OCI-LY7 (cell line): ENCODE measurements around the gene AFDN. TPM values are rescaled to one million over a fixed set of nuclear protein-coding genes. Genes with fewer than 3 reads are reported as not detected.

Experiments
- BruUV-seq: library from RNA; stranded (reverse); fragments of 400-500 nt; replicated peaks from 2 replicates; lab custom pipeline; 2021; lab: Mats Ljungman, UMichigan
- CTCF ChIA-PET: fragments of 300-600 bp; sonication (Branson Sonifier 250); formaldehyde crosslinking; loops from one replicate; lab custom pipeline; 2022; ENCODE audit warnings: antibody characterized with exemption; ENCODE audit not compliant: unreplicated experiment; lab: Charles Lee
- POLR2A ChIA-PET: fragments of 300-600 bp; sonication (Branson Sonifier 250); formaldehyde crosslinking; loops from one replicate; lab custom pipeline; 2022; ENCODE audit warnings: antibody characterized with exemption; lab: Charles Lee
- DNase-seq: peaks from one replicate; pipeline ENCODE4 v3.0.0-alpha.2; 2015; ENCODE audit warnings: low spot score
- H2AFZ ChIP-seq: fragments of 200-600 bp; sonication (generic), shearing (Covaris generic); 2 replicates; pipeline ENCODE4 v1.6.1; 2014; ENCODE audit warnings: mild to moderate bottlenecking, antibody characterized with exemption, low read length, moderate library complexity
- H3K27ac ChIP-seq: fragments of 200-600 bp; sonication (generic); 2 replicates; pipeline ENCODE4 v1.5.1; 2014; ENCODE audit warnings: mixed run types, low read depth, mild to moderate bottlenecking, moderate library complexity, low read length, inconsistent platforms; ENCODE audit not compliant: poor library complexity, severe bottlenecking
- H3K36me3 ChIP-seq: fragments of 200-600 bp; sonication (generic); 2 replicates; pipeline ENCODE4 v1.6.1; 2014; ENCODE audit warnings: mild to moderate bottlenecking, antibody characterized with exemption, low read length, moderate library complexity, mixed read lengths; ENCODE audit not compliant: insufficient read depth
- H3K4me1 ChIP-seq: fragments of 200-600 bp; sonication (generic); 2 replicates; pipeline ENCODE4 v1.5.1; 2014; ENCODE audit warnings: mild to moderate bottlenecking, low read length; ENCODE audit not compliant: insufficient read depth, poor library complexity, severe bottlenecking
- H3K4me2 ChIP-seq: fragments of 200-600 bp; sonication (generic); 2 replicates; pipeline ENCODE4 v1.6.1; 2014; ENCODE audit warnings: mild to moderate bottlenecking, low read length
- H3K4me3 ChIP-seq: fragments of 200-600 bp; sonication (generic); 2 replicates; pipeline ENCODE4 v1.5.1; 2014; ENCODE audit warnings: mild to moderate bottlenecking, low read depth, low read length; ENCODE audit not compliant: poor library complexity, severe bottlenecking
- H3K79me2 ChIP-seq: fragments of 200-600 bp; sonication (generic); 2 replicates; pipeline ENCODE4 v1.6.1; 2016; ENCODE audit warnings: low read depth, mild to moderate bottlenecking, low read length, moderate library complexity, mixed read lengths; ENCODE audit not compliant: insufficient read depth
- H3K9me2 ChIP-seq: fragments of 200-600 bp; sonication (generic); 2 replicates; pipeline ENCODE4 v1.6.1; 2016; ENCODE audit warnings: mild to moderate bottlenecking, low read length, mixed read lengths; ENCODE audit not compliant: insufficient read depth
- H3K9me3 ChIP-seq: fragments of 200-600 bp; sonication (generic); 2 replicates; pipeline ENCODE4 v1.6.1; 2014; ENCODE audit warnings: mild to moderate bottlenecking, mixed run types, low read length, mixed read lengths
- H4K20me1 ChIP-seq: fragments of 200-600 bp; sonication (generic); 2 replicates; pipeline ENCODE4 v1.6.1; 2014; ENCODE audit warnings: mild to moderate bottlenecking, antibody characterized with exemption, low read length, moderate library complexity, mixed read lengths; ENCODE audit not compliant: insufficient read depth
- EZH2phosphoT487 ChIP-seq: fragments of 200-600 bp; sonication (generic); IDR thresholded peaks from 2 replicates; pipeline ENCODE4 v1.6.1; 2018; ENCODE audit warnings: low read depth, borderline replicate concordance, mild to moderate bottlenecking, mixed run types, antibody characterized with exemption, low read length, moderate library complexity, mixed read lengths
- intact Hi-C: fragments of 100-400 bp; cut with micrococcal nuclease; formaldehyde crosslinking; loops from one replicate; pipeline ENCODE4 v1.10.0; 2022; ENCODE audit not compliant: unreplicated experiment
- total RNA-seq, 2 experiments: library from RNA; depleted of rRNA in 1 of 2; stranded (reverse); fragments of >200 nt in 1 of 2; shearing (Covaris generic) in 1 of 2; gene quantifications; 2 replicates each; pipeline ENCODE4 v1.2.3, GENCODE V29; 2014 to 2022
- TF ChIP-seq, protein P1 (sequence below): fragments of 200-600 bp; sonication (generic); conservative IDR thresholded peaks from 2 replicates; pipeline ENCODE4 v1.5.1; 2014; ENCODE audit warnings: mild to moderate bottlenecking, antibody characterized with exemption, low read length, moderate library complexity, mixed read lengths

Gene AFDN
- total RNA-seq, 2 experiments from 2014 or later, result 43.6 to 71.6 TPM

DNA sequence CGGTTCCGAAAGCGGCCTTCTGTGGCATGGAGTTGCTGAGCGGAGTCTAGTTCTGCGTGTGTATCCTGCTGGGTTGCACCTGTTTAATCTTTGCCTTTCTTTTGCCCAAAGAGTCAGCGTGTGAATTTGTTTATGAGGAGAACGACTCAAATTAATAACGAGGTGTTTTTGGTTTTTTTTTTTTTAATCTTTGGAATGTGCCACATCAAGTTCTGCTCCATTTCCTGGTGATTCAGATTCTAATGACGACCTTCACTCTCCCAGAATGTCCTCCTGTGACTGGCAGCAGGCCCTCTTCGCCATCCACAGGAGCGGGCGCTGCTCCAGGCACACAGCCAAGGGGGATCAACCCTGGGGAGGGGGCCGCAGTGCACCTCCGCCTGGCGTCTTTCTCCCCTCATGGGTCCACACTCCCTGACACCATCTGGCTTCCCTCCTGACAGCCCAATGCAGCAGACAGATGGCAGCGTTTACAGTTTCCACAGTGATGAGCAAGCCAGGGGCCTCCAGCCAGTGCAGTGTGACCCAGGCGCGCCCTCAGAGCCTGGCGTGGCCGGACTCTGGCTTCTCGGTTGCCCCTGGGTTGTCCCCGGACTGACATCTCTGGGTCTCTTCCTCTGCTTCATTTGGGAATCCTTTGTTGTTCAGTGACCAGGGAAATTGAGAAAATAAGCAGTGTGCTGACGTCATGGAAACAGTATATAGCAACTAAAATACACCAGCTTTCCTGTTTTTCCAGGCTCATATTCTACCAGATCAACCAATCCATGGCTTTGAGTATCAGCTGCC is 27.5 kb upstream of the AFDN start:
- Histone ChIP-seq H3K79me2 (no peaks in the 10 kb centered on the region), H3K36me3 (no peaks in the 10 kb centered on the region), H3K4me3 (no peak overlapping the region), H3K4me2 (no peak overlapping the region), H3K4me1 (no peaks in the 10 kb centered on the region), H4K20me1 (no peaks in the 10 kb centered on the region), H2AFZ (no peak overlapping the region), H3K27ac (no peak overlapping the region), H3K9me2 (no peaks in the 10 kb centered on the region), H3K9me3 (no peaks in the 10 kb centered on the region)
- BruUV-seq, result no TSS peak
- intact Hi-C loops, result no loop called here
- ChIA-PET POLR2A (interaction anchor here (0.6 kb wide), 1 partner anchor 13 kb away, joined by 3 read pairs; no protein-coding TSS in a partner anchor), CTCF (no interaction called here)
- no peak for DNase-seq
- no peak for TF ChIP-seq EZH2phosphoT487
- TF ChIP-seq, protein P1, sequence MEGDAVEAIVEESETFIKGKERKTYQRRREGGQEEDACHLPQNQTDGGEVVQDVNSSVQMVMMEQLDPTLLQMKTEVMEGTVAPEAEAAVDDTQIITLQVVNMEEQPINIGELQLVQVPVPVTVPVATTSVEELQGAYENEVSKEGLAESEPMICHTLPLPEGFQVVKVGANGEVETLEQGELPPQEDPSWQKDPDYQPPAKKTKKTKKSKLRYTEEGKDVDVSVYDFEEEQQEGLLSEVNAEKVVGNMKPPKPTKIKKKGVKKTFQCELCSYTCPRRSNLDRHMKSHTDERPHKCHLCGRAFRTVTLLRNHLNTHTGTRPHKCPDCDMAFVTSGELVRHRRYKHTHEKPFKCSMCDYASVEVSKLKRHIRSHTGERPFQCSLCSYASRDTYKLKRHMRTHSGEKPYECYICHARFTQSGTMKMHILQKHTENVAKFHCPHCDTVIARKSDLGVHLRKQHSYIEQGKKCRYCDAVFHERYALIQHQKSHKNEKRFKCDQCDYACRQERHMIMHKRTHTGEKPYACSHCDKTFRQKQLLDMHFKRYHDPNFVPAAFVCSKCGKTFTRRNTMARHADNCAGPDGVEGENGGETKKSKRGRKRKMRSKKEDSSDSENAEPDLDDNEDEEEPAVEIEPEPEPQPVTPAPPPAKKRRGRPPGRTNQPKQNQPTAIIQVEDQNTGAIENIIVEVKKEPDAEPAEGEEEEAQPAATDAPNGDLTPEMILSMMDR, result no peak

DNA sequence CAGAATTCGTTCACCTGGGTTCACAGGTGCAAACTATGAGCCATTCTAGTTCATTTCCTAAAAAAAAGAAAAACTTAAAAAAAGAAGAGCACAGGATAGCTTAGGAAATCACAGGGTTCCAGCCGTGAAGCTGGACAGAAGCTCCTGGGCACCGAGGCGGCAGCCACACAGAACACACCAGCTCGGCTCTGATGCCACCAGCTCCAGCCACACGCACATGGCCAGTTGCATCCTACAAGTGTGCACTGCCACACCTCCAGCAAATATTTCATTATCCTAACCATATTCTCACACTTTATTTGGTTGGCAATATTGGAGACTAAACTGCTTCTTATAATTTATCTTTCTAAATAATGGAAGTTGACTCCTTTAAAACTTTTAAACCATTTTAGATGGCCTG is 26.2 kb upstream of the AFDN start:
- Histone ChIP-seq H3K27ac (no peak overlapping the region), H3K79me2 (no peaks in the 10 kb centered on the region), H2AFZ (no peak overlapping the region), H4K20me1 (no peaks in the 10 kb centered on the region), H3K9me2 (no peaks in the 10 kb centered on the region), H3K4me1 (no peaks in the 10 kb centered on the region), H3K9me3 (no peaks in the 10 kb centered on the region), H3K36me3 (no peaks in the 10 kb centered on the region), H3K4me2 (no peak overlapping the region), H3K4me3 (no peak overlapping the region)
- BruUV-seq, result no TSS peak
- ChIA-PET CTCF (no interaction called here), POLR2A (no interaction called here)
- DNase-seq, result no peak
- intact Hi-C loops, result no loop called here
- TF ChIP-seq, protein P1, result no peak
- TF ChIP-seq EZH2phosphoT487, result no peak

DNA sequence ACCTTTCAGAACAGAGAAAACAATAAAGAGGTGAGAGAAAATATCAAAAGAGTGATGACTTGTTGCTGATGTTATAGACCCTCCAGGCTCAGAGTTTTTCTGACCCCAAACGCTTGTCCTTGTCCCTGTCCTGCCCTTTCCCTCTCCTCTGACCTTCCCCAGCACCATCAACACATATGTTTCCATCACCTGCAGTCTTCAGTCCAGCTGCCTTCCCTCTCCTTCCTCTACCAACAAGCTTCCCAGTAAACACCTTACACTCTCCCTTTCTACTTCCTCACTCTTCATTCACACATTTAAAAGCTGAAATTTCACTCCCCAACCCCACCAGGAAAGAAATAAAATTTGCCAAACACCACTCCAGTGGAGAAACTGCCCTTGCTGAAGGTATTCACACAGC is 25.4 kb upstream of the AFDN start:
- H3K9me2 ChIP-seq, result no peaks in the 10 kb centered on the region
- H3K4me3 ChIP-seq, result no peak overlapping the region
- no peaks in the 10 kb centered on the region for H3K9me3 ChIP-seq
- no peaks in the 10 kb centered on the region for H3K36me3 ChIP-seq
- BruUV-seq, result no TSS peak
- no peak overlapping the region for H3K4me2 ChIP-seq
- H3K4me1 ChIP-seq, result no peaks in the 10 kb centered on the region
- CTCF ChIA-PET, result no interaction called here
- POLR2A ChIA-PET, result no interaction called here
- no peaks in the 10 kb centered on the region for H4K20me1 ChIP-seq
- no peaks in the 10 kb centered on the region for H3K79me2 ChIP-seq
- no peak for TF ChIP-seq EZH2phosphoT487
- TF ChIP-seq, protein P1, result no peak
- intact Hi-C loops, result no loop called here
- no peak for DNase-seq
- no peak overlapping the region for H2AFZ ChIP-seq
- no peak overlapping the region for H3K27ac ChIP-seq
